OCI-LY3 (cell line): ENCODE data around the gene SWI5.

Source experiments
- H2AFZ ChIP-seq: fragments of 200-600, 300-600 bp; shearing (Covaris generic); 2 replicates; pipeline ENCODE4 v1.6.0; 2014; ENCODE audit warnings: antibody characterized with exemption, low read depth, low read length
- H3K27ac ChIP-seq: fragments of 200-600, 300-600 bp; sonication (generic); 2 replicates; pipeline ENCODE4 v1.5.1; 2014; ENCODE audit warnings: mild to moderate bottlenecking, low read length, moderate library complexity, mixed read lengths
- H3K27me3 ChIP-seq: fragments of 200-600, 300-600 bp; sonication (generic); 2 replicates; pipeline ENCODE4 v1.6.1; 2014; ENCODE audit warnings: low read depth, low read length, mixed read lengths
- H3K36me3 ChIP-seq: fragments of 200-600, 300-600 bp; sonication (generic); replicated peaks from 2 replicates; pipeline ENCODE3; 2014; ENCODE audit warnings: low read depth, low read length, mixed read lengths
- H3K4me1 ChIP-seq: fragments of 300-600, 200-600 bp; sonication (generic); 2 replicates; pipeline ENCODE4 v1.6.1; 2014; ENCODE audit warnings: low read length, mixed read lengths
- H3K4me2 ChIP-seq: fragments of 200-600, 300-600 bp; sonication (generic); 2 replicates; pipeline ENCODE4 v1.6.1; 2014; ENCODE audit warnings: low read length, mixed read lengths
- H3K4me3 ChIP-seq: fragments of 300-600, 200-600 bp; sonication (generic); 2 replicates; pipeline ENCODE4 v1.5.1; 2014; ENCODE audit warnings: antibody characterized with exemption, mild to moderate bottlenecking, low read length, moderate library complexity
- H3K79me2 ChIP-seq: fragments of 300-600, 200-600 bp; shearing (Covaris generic); 2 replicates; pipeline ENCODE4 v1.6.1; 2014; ENCODE audit warnings: mild to moderate bottlenecking, low read length, mixed read lengths
- H3K9ac ChIP-seq: fragments of 300-600, 200-600 bp; shearing (Covaris generic); 2 replicates; pipeline ENCODE4 v1.6.0; 2014; ENCODE audit warnings: mild to moderate bottlenecking, low read length, moderate library complexity
- H3K9me3 ChIP-seq: fragments of 200-600, 300-600 bp; shearing (Covaris generic); 2 replicates; pipeline ENCODE4 v1.6.1; 2014; ENCODE audit warnings: low read length, mixed read lengths; ENCODE audit not compliant: insufficient read depth
- H4K20me1 ChIP-seq: fragments of 200-600, 300-600 bp; sonication (generic); 2 replicates; pipeline ENCODE4 v1.6.1; 2016; ENCODE audit warnings: low read length, mixed read lengths; ENCODE audit not compliant: insufficient read depth
- EZH2phosphoT487 ChIP-seq: fragments of 200-600 bp; shearing (Covaris generic); IDR thresholded peaks from 2 replicates; pipeline ENCODE4 v1.6.1; 2018; ENCODE audit warnings: antibody characterized with exemption, mixed run types, low read depth
- TF ChIP-seq, protein P1 (sequence below): fragments of 200-600, 300-600 bp; sonication (generic); IDR thresholded peaks from 2 replicates; pipeline ENCODE4 v1.5.1; 2014; ENCODE audit warnings: antibody characterized with exemption, low read length, low read depth

The SWI5 gene

DNA sequence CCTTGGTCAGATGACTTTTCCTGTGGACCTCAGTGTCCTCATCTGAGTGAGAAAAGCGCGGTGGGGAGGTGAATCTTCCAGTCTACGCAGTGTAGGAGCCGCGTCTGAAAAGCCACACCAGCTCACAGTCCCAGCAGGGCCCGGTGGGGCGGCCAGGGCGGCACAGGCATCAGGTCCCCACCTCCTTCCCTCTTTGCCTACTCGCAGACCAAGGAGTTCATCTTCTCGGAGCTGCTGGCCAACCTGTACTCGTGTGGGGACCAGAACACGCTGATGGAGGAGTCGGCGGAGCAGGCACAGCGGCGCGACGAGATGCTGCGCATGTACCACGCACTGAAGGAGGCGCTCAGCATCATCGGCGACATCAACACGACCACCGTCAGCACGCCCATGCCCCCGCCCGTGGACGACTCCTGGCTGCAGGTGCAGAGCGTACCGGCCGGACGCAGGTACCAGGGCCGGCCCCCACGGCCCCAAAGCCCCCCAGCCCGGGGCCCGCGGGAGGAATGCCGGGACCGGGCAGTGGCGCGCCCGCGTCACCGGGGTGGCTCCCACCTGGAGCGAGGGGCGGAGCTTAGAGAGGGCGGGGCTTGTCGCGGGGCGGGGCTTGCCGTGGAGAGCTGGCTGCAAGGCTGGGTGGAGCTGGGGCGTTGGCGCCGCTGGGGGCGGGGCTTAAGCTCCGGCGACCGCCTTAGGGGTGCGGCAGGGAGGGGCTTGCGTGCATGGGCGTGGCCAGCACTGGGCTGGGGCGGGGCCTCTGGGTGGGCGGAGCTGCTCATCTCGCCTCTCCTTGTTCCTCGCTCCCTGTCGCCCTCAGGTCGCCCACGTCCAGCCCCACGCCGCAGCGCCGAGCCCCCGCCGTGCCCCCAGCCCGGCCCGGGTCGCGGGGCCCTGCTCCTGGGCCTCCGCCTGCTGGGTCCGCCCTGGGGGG, 25.9 kb upstream of the SWI5 start:
- Histone ChIP-seq H3K79me2 (no peaks in the 10 kb centered on the region), H3K4me3 (peak overlapping the region; percentile 74), H2AFZ (no peak overlapping the region; the same call in 1 of the 2 replicates), H3K9ac (no peak overlapping the region), H3K36me3 (no peaks in the 10 kb centered on the region), H3K27ac (no peak overlapping the region), H3K9me3 (no peaks in the 10 kb centered on the region), H3K27me3 (peaks cover 18% of the 10 kb centered on the region), H3K4me1 (peaks cover 2% of the 10 kb centered on the region; the same call in 1 of the 2 replicates), H3K4me2 (peak overlapping the region; percentile 42), H4K20me1 (no peaks in the 10 kb centered on the region)
- TF ChIP-seq EZH2phosphoT487, result no peak
- TF ChIP-seq, protein P1, sequence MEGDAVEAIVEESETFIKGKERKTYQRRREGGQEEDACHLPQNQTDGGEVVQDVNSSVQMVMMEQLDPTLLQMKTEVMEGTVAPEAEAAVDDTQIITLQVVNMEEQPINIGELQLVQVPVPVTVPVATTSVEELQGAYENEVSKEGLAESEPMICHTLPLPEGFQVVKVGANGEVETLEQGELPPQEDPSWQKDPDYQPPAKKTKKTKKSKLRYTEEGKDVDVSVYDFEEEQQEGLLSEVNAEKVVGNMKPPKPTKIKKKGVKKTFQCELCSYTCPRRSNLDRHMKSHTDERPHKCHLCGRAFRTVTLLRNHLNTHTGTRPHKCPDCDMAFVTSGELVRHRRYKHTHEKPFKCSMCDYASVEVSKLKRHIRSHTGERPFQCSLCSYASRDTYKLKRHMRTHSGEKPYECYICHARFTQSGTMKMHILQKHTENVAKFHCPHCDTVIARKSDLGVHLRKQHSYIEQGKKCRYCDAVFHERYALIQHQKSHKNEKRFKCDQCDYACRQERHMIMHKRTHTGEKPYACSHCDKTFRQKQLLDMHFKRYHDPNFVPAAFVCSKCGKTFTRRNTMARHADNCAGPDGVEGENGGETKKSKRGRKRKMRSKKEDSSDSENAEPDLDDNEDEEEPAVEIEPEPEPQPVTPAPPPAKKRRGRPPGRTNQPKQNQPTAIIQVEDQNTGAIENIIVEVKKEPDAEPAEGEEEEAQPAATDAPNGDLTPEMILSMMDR, result no peak

DNA sequence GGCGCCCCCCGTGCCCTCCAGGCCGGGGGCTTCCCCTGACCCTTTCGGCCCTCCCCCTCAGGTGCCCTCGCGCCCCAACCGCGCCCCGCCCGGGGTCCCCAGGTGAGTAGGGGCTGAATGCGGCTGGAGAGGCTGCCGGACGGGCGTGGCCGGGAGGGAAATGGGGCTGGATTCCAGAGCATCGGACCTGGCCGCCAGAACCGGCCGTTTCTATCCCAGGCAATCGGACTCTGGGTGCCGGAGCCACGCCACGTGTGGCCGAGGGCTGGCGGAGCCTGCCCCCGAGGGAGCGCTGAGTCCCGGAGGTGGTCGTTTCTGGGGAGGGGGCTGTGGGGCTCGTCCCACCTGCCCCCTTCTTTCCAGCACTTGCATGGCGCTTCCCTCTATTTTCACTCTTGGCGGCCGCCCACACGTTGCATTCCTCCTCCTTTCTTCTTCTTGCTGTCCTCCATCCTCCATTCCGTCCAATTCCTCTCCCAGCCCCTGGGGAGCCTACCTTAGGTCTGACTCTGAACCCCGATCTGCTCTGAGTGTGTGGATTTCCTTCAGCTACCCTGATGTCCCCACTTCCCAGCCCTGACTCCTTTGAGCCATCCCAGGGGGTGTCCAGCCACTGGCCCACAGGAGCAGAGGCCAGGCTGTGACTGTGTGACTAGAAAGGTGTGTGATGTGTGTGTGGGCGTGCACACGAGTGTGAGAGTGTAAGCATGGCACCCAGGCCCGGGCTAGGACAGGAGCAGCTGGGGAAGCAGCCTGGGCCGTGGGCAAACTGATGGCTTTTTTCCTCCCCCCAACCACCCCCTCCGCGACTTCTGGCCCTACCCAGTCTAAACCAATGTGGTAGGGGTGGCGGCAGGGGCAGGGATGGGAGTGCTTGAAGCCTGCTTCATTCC, 25.0 kb upstream of the SWI5 start:
- H3K27ac ChIP-seq, result no peak overlapping the region
- no peak for TF ChIP-seq EZH2phosphoT487
- TF ChIP-seq, protein P1, result no peak
- no peaks in the 10 kb centered on the region for H3K4me1 ChIP-seq
- H2AFZ ChIP-seq, result no peak overlapping the region
- peaks cover 18% of the 10 kb centered on the region for H3K27me3 ChIP-seq
- H3K36me3 ChIP-seq, result no peaks in the 10 kb centered on the region
- no peaks in the 10 kb centered on the region for H4K20me1 ChIP-seq
- H3K79me2 ChIP-seq, result no peaks in the 10 kb centered on the region
- H3K4me3 ChIP-seq, result peak overlapping the region; percentile 74
- peak overlapping the region; percentile 35 for H3K4me2 ChIP-seq
- H3K9ac ChIP-seq, result no peak overlapping the region
- no peaks in the 10 kb centered on the region for H3K9me3 ChIP-seq

DNA sequence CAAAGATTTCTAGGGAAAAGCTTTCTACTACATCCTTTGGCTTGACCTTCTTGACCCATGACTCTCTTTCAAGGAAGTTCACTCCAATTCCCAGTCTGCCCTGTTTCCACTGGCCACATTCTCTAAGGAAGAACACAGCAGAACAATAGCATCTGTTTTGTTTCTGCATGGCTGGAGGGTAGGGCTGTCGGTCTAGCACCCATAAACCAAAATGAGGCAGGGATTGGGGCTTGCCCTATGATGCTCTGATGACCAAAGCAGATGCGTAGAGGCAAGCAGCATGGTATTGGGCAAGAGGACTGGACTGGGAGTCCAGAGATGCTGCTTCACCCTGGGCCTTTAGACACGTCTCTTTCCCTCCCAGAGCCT, 24.4 kb upstream of the SWI5 start:
- TF ChIP-seq EZH2phosphoT487, result no peak
- TF ChIP-seq, protein P1, result no peak
- Histone ChIP-seq H3K79me2 (no peaks in the 10 kb centered on the region), H3K4me1 (no peaks in the 10 kb centered on the region), H3K36me3 (no peaks in the 10 kb centered on the region), H3K4me3 (no peak overlapping the region), H3K27ac (no peak overlapping the region), H2AFZ (no peak overlapping the region), H3K9me3 (no peaks in the 10 kb centered on the region), H3K4me2 (no peak overlapping the region), H3K9ac (no peak overlapping the region), H4K20me1 (no peaks in the 10 kb centered on the region), H3K27me3 (peaks cover 18% of the 10 kb centered on the region)
